Esophagus muscularis mucosa (tissue), 3 donors: ENCODE measurements around the gene MRGPRD.

ENCODE experiments used
- POLR2A ChIP-seq: fragments of 450-650 bp; IDR thresholded peaks from one replicate; pipeline ENCODE4 v1.6.1; 2017; ENCODE audit warnings: antibody characterized with exemption, moderate library complexity, mild to moderate bottlenecking, low read depth
- POLR2AphosphoS5 ChIP-seq, 2 donors: sonication (generic); formaldehyde crosslinking; IDR thresholded peaks; one replicate each; pipeline ENCODE4 v1.6.1; 2017; ENCODE audit warnings: antibody characterized with exemption in 2 of 2
- TF ChIP-seq, protein P1 (sequence below), 3 experiments: fragments of 200-600 bp in 2 of 3; fragments of 450-650 bp in 1 of 3; sonication (generic) in 2 of 3; IDR thresholded peaks; one replicate each; pipeline ENCODE4 v1.5.1; 2017 to 2019; ENCODE audit warnings: antibody characterized with exemption in 3 of 3, mild to moderate bottlenecking in 2 of 3, moderate library complexity in 1 of 3

DNA sequence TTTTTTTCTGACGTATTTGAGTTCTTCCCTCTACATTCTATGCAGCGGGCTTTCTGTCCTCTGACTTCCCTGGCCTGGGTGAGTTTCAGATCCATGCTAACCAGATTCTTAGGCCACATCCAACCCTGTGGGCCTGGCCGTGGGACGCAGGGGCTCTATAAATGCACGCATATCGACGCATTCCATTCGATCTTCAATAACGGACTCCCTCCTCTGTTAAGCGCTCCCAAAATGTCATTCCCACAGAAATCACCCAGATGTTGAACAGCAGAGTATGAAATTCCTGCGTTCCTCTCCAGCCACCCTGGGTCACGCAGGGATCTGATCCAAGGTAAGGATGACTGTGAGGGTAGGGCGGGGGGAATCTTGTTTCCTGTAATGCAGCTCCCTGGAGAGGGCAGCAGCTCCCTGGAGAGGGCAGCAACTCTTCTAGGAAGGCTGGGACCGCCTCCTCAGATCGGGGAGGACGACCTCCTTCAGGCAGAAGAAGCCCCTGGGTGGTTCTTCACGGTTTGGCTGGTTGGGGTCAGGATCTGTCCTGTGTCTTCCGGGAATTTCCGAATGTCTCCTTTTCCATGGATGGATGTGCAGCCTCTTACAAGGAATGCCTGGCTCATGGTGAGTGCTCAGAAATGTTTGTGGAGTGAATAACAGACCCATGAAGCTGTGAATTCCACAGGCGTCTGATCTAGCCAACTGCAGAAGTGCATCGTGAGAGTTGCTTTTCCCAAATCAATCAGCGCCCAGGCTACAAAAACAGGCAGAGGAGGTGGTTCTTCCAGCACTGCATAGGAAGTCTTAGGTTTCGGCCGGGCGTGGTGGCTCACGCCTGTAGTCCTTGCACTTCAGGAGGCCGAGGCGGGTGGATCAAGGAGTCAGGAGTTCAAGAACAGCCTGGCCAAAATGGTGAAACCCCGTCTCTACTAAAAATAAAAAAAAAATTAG lies 12.2 kb downstream of the MRGPRD start:
- TF ChIP-seq, protein P1, sequence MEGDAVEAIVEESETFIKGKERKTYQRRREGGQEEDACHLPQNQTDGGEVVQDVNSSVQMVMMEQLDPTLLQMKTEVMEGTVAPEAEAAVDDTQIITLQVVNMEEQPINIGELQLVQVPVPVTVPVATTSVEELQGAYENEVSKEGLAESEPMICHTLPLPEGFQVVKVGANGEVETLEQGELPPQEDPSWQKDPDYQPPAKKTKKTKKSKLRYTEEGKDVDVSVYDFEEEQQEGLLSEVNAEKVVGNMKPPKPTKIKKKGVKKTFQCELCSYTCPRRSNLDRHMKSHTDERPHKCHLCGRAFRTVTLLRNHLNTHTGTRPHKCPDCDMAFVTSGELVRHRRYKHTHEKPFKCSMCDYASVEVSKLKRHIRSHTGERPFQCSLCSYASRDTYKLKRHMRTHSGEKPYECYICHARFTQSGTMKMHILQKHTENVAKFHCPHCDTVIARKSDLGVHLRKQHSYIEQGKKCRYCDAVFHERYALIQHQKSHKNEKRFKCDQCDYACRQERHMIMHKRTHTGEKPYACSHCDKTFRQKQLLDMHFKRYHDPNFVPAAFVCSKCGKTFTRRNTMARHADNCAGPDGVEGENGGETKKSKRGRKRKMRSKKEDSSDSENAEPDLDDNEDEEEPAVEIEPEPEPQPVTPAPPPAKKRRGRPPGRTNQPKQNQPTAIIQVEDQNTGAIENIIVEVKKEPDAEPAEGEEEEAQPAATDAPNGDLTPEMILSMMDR (IDR thresholded peaks at IDR 0.05): no peak
- TF ChIP-seq POLR2AphosphoS5 (IDR thresholded peaks at IDR 0.05) (no peak), POLR2A (no peak)
